HEK293 (cell line): Measurements from ENCODE around the gene PSORS1C2.

Experiments used
- CTCF ChIA-PET: fragments of 350-600 bp; formaldehyde crosslinking; extraction: SDS; loops from one replicate; lab custom pipeline; 2021; ENCODE audit warnings: antibody characterized with exemption; lab: Yijun Ruan, JAX
- POLR2A ChIA-PET: fragments of 300-600 bp; formaldehyde crosslinking; extraction: SDS; loops from one replicate; lab custom pipeline; 2020; ENCODE audit warnings: antibody characterized with exemption, inconsistent platforms; lab: Yijun Ruan, JAX
- H3K27ac ChIP-seq: fragments of 200-500 bp; sonication (Bioruptor generic); 2 replicates; pipeline ENCODE4 v1.5.1; 2014; ENCODE audit warnings: low read depth, low read length, control low read depth, inconsistent platforms; ENCODE audit errors: extremely low read depth
- H3K36me3 ChIP-seq, 2 experiments: fragments of 200-500 bp in 1 of 2; sonication (Bioruptor generic) in 1 of 2; 1 replicate in 1 of 2; 2 replicates in 1 of 2; pipeline ENCODE4 v1.5.1; 2014 to 2017; ENCODE audit warnings: inconsistent platforms in 2 of 2, low read length in 2 of 2; ENCODE audit not compliant: control insufficient read depth in 2 of 2, insufficient read depth in 1 of 2
- H3K4me1 ChIP-seq: fragments of 200-500 bp; sonication (Bioruptor generic); 2 replicates; pipeline ENCODE4 v1.5.1; 2014; ENCODE audit warnings: mild to moderate bottlenecking, low read length, inconsistent platforms; ENCODE audit not compliant: control insufficient read depth, insufficient read depth
- H3K4me3 ChIP-seq: 2 replicates; pipeline ENCODE4 v1.5.1; 2011; ENCODE audit warnings: low read depth, mild to moderate bottlenecking, control low read depth, low read length, moderate library complexity
- H3K9me3 ChIP-seq: fragments of 200-500 bp; sonication (Bioruptor generic); 2 replicates; pipeline ENCODE4 v1.5.1; 2014; ENCODE audit warnings: low read depth, low read length, inconsistent platforms; ENCODE audit not compliant: control insufficient read depth, insufficient read depth
- FEZF1 ChIP-seq: fragments of 450-650 bp; formaldehyde crosslinking; IDR thresholded peaks from 2 replicates; pipeline ENCODE4 v1.5.1; 2016; ENCODE audit warnings: missing biosample characterization, missing genetic modification characterization
- KLF1 ChIP-seq: fragments of 450-650 bp; formaldehyde crosslinking; IDR thresholded peaks from 2 replicates; pipeline ENCODE4 v1.5.1; 2016; ENCODE audit warnings: missing biosample characterization, missing genetic modification characterization
- MZF1 ChIP-seq: fragments of 450-650 bp; formaldehyde crosslinking; IDR thresholded peaks from 2 replicates; pipeline ENCODE4 v1.5.1; 2017; ENCODE audit warnings: missing biosample characterization, missing genetic modification characterization, borderline replicate concordance
- SALL2 ChIP-seq: fragments of 450-650 bp; formaldehyde crosslinking; IDR thresholded peaks from 2 replicates; pipeline ENCODE4 v1.5.0; 2017; ENCODE audit warnings: missing biosample characterization, mild to moderate bottlenecking, missing genetic modification characterization, borderline replicate concordance
- TCF7L2 ChIP-seq: IDR thresholded peaks from 2 replicates; pipeline ENCODE4 v1.6.1; 2011; ENCODE audit warnings: low read depth, mild to moderate bottlenecking, inconsistent platforms, low read length, moderate library complexity, borderline replicate concordance
- YY2 ChIP-seq: fragments of 450-650 bp; formaldehyde crosslinking; IDR thresholded peaks from 2 replicates; pipeline ENCODE4 v1.5.1; 2016; ENCODE audit warnings: missing biosample characterization, missing genetic modification characterization
- ZBTB1 ChIP-seq: fragments of 450-650 bp; formaldehyde crosslinking; IDR thresholded peaks from 2 replicates; pipeline ENCODE4 v1.5.1; 2016; ENCODE audit warnings: missing biosample characterization, missing genetic modification characterization
- ZBTB20 ChIP-seq: fragments of 450-650 bp; formaldehyde crosslinking; IDR thresholded peaks from 2 replicates; pipeline ENCODE4 v1.5.1; 2016; ENCODE audit warnings: missing biosample characterization, missing genetic modification characterization
- ZBTB48 ChIP-seq: fragments of 450-650 bp; formaldehyde crosslinking; IDR thresholded peaks from 2 replicates; pipeline ENCODE4 v1.5.1; 2016; ENCODE audit warnings: missing biosample characterization, missing genetic modification characterization
- ZBTB8A ChIP-seq: fragments of 450-650 bp; formaldehyde crosslinking; IDR thresholded peaks from 2 replicates; pipeline ENCODE4 v1.5.1; 2016; ENCODE audit warnings: missing biosample characterization, missing genetic modification characterization
- ZFP3 ChIP-seq: fragments of 450-650 bp; formaldehyde crosslinking; IDR thresholded peaks from 2 replicates; pipeline ENCODE4 v1.5.1; 2016; ENCODE audit warnings: low read depth, missing biosample characterization, missing genetic modification characterization
- ZNF157 ChIP-seq: fragments of 450-650 bp; formaldehyde crosslinking; IDR thresholded peaks from 2 replicates; pipeline ENCODE4 v1.5.1; 2016; ENCODE audit warnings: missing biosample characterization, missing genetic modification characterization
- ZNF169 ChIP-seq: fragments of 450-650 bp; formaldehyde crosslinking; IDR thresholded peaks from 2 replicates; pipeline ENCODE4 v1.5.1; 2016; ENCODE audit warnings: missing biosample characterization, missing genetic modification characterization
- ZNF174 ChIP-seq: fragments of 450-650 bp; formaldehyde crosslinking; IDR thresholded peaks from 2 replicates; pipeline ENCODE4 v1.5.0; 2017; ENCODE audit warnings: missing biosample characterization, mild to moderate bottlenecking, missing genetic modification characterization
- ZNF19 ChIP-seq: fragments of 450-650 bp; formaldehyde crosslinking; IDR thresholded peaks from 2 replicates; pipeline ENCODE4; 2016; ENCODE audit warnings: missing biosample characterization, missing genetic modification characterization, low read depth
- ZNF202 ChIP-seq: fragments of 450-650 bp; formaldehyde crosslinking; IDR thresholded peaks from 2 replicates; pipeline ENCODE4 v1.5.1; 2016; ENCODE audit warnings: missing biosample characterization, missing genetic modification characterization, borderline replicate concordance
- ZNF266 ChIP-seq: fragments of 450-650 bp; formaldehyde crosslinking; IDR thresholded peaks from 2 replicates; pipeline ENCODE4 v1.5.1; 2016; ENCODE audit warnings: missing biosample characterization, missing genetic modification characterization, low read depth
- ZNF324 ChIP-seq: fragments of 450-650 bp; formaldehyde crosslinking; IDR thresholded peaks from 2 replicates; pipeline ENCODE4 v1.5.1; 2016; ENCODE audit warnings: missing biosample characterization, missing genetic modification characterization
- ZNF777 ChIP-seq: fragments of 450-650 bp; formaldehyde crosslinking; IDR thresholded peaks from 2 replicates; pipeline ENCODE4 v1.5.1; 2017; ENCODE audit warnings: missing biosample characterization, missing genetic modification characterization, borderline replicate concordance
- ZSCAN16 ChIP-seq: fragments of 450-650 bp; formaldehyde crosslinking; IDR thresholded peaks from 2 replicates; pipeline ENCODE4 v1.5.1; 2016; ENCODE audit warnings: missing biosample characterization, missing genetic modification characterization
- ZXDB ChIP-seq: fragments of 450-650 bp; formaldehyde crosslinking; IDR thresholded peaks from 2 replicates; pipeline ENCODE4 v1.5.1; 2016; ENCODE audit warnings: missing biosample characterization, missing genetic modification characterization
- TF ChIP-seq, protein P1 (sequence below): fragments of 450-650 bp; IDR thresholded peaks from 2 replicates; pipeline ENCODE4 v1.5.1; 2018; ENCODE audit warnings: missing biosample characterization, missing genetic modification characterization
- TF ChIP-seq, protein P2 (sequence below): fragments of 450-650 bp; formaldehyde crosslinking; IDR thresholded peaks from 2 replicates; pipeline ENCODE4 v1.5.1; 2016; ENCODE audit warnings: missing biosample characterization, missing genetic modification characterization
- TF ChIP-seq, protein P3 (sequence below): fragments of 450-650 bp; formaldehyde crosslinking; IDR thresholded peaks from 2 replicates; pipeline ENCODE4 v1.5.1; 2017; ENCODE audit warnings: missing biosample characterization, missing genetic modification characterization
- TF ChIP-seq, protein P4 (sequence below): fragments of 450-650 bp; formaldehyde crosslinking; IDR thresholded peaks from 2 replicates; pipeline ENCODE4 v1.5.1; 2016; ENCODE audit warnings: missing biosample characterization, missing genetic modification characterization, borderline replicate concordance
- TF ChIP-seq, protein P5 (sequence below): fragments of 450-650 bp; formaldehyde crosslinking; IDR thresholded peaks from 2 replicates; pipeline ENCODE4 v1.5.1; 2016; ENCODE audit warnings: missing biosample characterization, missing genetic modification characterization

The PSORS1C2 gene

DNA sequence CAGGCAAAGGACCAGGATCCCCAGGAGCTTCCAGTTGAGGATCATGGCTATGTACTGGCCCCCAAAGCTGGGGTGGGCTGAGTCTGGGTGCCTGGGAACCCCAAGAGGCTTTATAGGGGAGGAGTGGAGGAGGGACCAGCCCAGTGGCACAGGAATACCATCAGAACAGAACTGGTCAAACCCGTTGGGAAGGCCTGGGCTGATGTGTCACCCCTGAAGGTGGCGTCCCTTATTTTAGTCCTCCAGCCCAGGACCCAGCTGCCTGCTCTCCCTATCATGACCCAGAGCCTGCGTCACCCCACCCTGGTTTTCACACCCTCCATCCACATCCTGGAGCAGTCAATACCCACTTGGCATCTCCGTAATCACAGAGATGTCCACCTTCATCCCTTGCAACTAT is at the start of gene PSORS1C2:
Gene PSORS1C2, minus strand, starts transcription at position 85 of the 400 bp plus-strand sequence. Its CDS starts 40 bp downstream, at position 45.
- no peaks in the 10 kb centered on the region for H3K9me3 ChIP-seq
- CTCF ChIA-PET = interaction anchor here (0.5 to 7.7 kb wide), 16 partner anchors 8 to 235 kb away, joined by 3 to 49 read pairs (median 6); partner anchors contain the start of gene TCF19
- POLR2A ChIA-PET = no interaction called here
- no peak within 1 kb of the TSS for H3K27ac ChIP-seq
- TF ChIP-seq KLF1 (tag by site-specific recombination) = no peak
- TF ChIP-seq ZFP3 (tag by site-specific recombination) = no peak
- TF ChIP-seq ZNF202 (tag by site-specific recombination) = no peak
- TF ChIP-seq ZNF324 (tag by site-specific recombination) = no peak
- TF ChIP-seq YY2 = no peak
- no peak for TF ChIP-seq ZNF174 (tag by site-specific recombination)
- TF ChIP-seq, protein P1, sequence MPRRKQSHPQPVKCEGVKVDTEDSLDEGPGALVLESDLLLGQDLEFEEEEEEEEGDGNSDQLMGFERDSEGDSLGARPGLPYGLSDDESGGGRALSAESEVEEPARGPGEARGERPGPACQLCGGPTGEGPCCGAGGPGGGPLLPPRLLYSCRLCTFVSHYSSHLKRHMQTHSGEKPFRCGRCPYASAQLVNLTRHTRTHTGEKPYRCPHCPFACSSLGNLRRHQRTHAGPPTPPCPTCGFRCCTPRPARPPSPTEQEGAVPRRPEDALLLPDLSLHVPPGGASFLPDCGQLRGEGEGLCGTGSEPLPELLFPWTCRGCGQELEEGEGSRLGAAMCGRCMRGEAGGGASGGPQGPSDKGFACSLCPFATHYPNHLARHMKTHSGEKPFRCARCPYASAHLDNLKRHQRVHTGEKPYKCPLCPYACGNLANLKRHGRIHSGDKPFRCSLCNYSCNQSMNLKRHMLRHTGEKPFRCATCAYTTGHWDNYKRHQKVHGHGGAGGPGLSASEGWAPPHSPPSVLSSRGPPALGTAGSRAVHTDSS (tag by site-specific recombination) = no peak
- TF ChIP-seq, protein P2, sequence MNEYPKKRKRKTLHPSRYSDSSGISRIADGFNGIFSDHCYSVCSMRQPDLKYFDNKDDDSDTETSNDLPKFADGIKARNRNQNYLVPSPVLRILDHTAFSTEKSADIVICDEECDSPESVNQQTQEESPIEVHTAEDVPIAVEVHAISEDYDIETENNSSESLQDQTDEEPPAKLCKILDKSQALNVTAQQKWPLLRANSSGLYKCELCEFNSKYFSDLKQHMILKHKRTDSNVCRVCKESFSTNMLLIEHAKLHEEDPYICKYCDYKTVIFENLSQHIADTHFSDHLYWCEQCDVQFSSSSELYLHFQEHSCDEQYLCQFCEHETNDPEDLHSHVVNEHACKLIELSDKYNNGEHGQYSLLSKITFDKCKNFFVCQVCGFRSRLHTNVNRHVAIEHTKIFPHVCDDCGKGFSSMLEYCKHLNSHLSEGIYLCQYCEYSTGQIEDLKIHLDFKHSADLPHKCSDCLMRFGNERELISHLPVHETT = no peak
- no peak for TF ChIP-seq ZNF266
- no peak for TF ChIP-seq ZBTB48
- no peak for TF ChIP-seq ZBTB8A (tag by site-specific recombination)
- TF ChIP-seq TCF7L2 = no peak
- TF ChIP-seq ZNF19 (tag by site-specific recombination) = no peak
- TF ChIP-seq, protein P3, sequence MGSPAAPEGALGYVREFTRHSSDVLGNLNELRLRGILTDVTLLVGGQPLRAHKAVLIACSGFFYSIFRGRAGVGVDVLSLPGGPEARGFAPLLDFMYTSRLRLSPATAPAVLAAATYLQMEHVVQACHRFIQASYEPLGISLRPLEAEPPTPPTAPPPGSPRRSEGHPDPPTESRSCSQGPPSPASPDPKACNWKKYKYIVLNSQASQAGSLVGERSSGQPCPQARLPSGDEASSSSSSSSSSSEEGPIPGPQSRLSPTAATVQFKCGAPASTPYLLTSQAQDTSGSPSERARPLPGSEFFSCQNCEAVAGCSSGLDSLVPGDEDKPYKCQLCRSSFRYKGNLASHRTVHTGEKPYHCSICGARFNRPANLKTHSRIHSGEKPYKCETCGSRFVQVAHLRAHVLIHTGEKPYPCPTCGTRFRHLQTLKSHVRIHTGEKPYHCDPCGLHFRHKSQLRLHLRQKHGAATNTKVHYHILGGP (tag by site-specific recombination) = no peak
- peaks cover 4 to 18% of the 10 kb centered on the region in 2 experiments; a peak in 2 of 3 replicates for H3K36me3 ChIP-seq
- H3K4me1 ChIP-seq = no peaks in the 10 kb centered on the region
- H3K4me3 ChIP-seq = no peak within 1 kb of the TSS

DNA sequence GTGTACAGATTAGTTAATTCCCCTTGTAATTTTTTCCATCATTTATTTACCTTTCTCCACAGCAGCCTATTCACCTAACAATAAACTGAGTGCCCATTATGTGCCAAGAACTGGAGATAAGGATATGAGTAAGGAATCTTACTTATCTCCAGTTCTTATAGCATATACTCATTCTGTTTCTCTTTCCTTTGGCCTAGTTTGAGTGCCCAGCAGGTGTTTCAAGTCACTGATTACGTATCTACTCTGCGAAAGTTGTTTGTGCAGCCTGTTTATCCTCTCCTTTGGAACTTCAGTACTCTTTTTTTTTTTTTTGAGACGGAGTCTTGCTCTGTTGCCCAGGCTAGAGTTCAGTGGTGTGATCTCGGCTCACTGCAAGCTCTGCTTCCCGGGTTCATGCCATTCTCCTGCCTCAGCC is 48.9 kb upstream of the PSORS1C2 start:
- POLR2A ChIA-PET = no interaction called here
- Histone ChIP-seq H3K4me1 (peaks cover 3% of the 10 kb centered on the region; the same call in 1 of the 2 replicates), H3K4me3 (no peak overlapping the region), H3K9me3 (no peaks in the 10 kb centered on the region), H3K36me3 (no peaks in the 10 kb centered on the region), H3K27ac (no peak overlapping the region)
- CTCF ChIA-PET = interaction anchor here (0.8 to 1.2 kb wide), 5 partner anchors 9 to 179 kb away, joined by 3 to 5 read pairs (median 4); partner anchors contain the start of gene TCF19
- TF ChIP-seq ZBTB20 (tag by site-specific recombination) (peak; percentile 36), ZBTB1 (tag by site-specific recombination) (no peak), ZSCAN16 (tag by site-specific recombination) (no peak), ZNF169 (tag by site-specific recombination) (no peak), ZNF157 (tag by site-specific recombination) (no peak), MZF1 (tag by site-specific recombination) (no peak), ZXDB (tag by site-specific recombination) (peak; percentile 86), SALL2 (tag by site-specific recombination) (no peak), FEZF1 (peak; percentile 60), ZNF777 (tag by site-specific recombination) (no peak)
- TF ChIP-seq, protein P4, sequence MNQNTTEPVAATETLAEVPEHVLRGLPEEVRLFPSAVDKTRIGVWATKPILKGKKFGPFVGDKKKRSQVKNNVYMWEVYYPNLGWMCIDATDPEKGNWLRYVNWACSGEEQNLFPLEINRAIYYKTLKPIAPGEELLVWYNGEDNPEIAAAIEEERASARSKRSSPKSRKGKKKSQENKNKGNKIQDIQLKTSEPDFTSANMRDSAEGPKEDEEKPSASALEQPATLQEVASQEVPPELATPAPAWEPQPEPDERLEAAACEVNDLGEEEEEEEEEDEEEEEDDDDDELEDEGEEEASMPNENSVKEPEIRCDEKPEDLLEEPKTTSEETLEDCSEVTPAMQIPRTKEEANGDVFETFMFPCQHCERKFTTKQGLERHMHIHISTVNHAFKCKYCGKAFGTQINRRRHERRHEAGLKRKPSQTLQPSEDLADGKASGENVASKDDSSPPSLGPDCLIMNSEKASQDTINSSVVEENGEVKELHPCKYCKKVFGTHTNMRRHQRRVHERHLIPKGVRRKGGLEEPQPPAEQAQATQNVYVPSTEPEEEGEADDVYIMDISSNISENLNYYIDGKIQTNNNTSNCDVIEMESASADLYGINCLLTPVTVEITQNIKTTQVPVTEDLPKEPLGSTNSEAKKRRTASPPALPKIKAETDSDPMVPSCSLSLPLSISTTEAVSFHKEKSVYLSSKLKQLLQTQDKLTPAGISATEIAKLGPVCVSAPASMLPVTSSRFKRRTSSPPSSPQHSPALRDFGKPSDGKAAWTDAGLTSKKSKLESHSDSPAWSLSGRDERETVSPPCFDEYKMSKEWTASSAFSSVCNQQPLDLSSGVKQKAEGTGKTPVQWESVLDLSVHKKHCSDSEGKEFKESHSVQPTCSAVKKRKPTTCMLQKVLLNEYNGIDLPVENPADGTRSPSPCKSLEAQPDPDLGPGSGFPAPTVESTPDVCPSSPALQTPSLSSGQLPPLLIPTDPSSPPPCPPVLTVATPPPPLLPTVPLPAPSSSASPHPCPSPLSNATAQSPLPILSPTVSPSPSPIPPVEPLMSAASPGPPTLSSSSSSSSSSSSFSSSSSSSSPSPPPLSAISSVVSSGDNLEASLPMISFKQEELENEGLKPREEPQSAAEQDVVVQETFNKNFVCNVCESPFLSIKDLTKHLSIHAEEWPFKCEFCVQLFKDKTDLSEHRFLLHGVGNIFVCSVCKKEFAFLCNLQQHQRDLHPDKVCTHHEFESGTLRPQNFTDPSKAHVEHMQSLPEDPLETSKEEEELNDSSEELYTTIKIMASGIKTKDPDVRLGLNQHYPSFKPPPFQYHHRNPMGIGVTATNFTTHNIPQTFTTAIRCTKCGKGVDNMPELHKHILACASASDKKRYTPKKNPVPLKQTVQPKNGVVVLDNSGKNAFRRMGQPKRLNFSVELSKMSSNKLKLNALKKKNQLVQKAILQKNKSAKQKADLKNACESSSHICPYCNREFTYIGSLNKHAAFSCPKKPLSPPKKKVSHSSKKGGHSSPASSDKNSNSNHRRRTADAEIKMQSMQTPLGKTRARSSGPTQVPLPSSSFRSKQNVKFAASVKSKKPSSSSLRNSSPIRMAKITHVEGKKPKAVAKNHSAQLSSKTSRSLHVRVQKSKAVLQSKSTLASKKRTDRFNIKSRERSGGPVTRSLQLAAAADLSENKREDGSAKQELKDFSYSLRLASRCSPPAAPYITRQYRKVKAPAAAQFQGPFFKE = no peak
- TF ChIP-seq, protein P5, sequence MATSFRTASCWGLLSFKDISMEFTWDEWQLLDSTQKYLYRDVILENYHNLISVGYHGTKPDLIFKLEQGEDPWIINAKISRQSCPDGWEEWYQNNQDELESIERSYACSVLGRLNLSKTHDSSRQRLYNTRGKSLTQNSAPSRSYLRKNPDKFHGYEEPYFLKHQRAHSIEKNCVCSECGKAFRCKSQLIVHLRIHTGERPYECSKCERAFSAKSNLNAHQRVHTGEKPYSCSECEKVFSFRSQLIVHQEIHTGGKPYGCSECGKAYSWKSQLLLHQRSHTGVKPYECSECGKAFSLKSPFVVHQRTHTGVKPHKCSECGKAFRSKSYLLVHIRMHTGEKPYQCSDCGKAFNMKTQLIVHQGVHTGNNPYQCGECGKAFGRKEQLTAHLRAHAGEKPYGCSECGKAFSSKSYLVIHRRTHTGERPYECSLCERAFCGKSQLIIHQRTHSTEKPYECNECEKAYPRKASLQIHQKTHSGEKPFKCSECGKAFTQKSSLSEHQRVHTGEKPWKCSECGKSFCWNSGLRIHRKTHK (tag by site-specific recombination) = no peak
